Measurements from ENCODE around the gene DCTN1.
"Not testable (repeated sequence)": the region's sequence is repeated elsewhere in the genome, so short reads cannot be mapped to it uniquely, and the experiment has no call there.

Gene DCTN1

GRCh38 chr2:74379851-74380789, at the start of gene DCTN1:
DCTN1 (minus strand) TSS chr2:74380311; CDS start chr2:74380037, 274 bp downstream.
- DNase-seq (ENCODE audit: low read depth in 2 of 2, low spot score in 1 of 2): no peak

- DNase-seq (ENCODE audit: low read depth in 2 of 2, low spot score in 1 of 2): no peak
These were observed 48.6 kb upstream of the DCTN1 start for GRCh38 chr2:74428675-74429074.

- DNase-seq (ENCODE audit: low read depth in 2 of 2, low spot score in 1 of 2): no peak
These were observed 47.4 kb upstream of the DCTN1 start for GRCh38 chr2:74427551-74427950.

- DNase-seq (ENCODE audit: low read depth in 2 of 2, low spot score in 1 of 2): no peak
These were observed 46.2 kb upstream of the DCTN1 start for GRCh38 chr2:74426181-74426758.

- DNase-seq (ENCODE audit: low read depth in 2 of 2, low spot score in 1 of 2): no peak
These were observed 45.4 kb upstream of the DCTN1 start for GRCh38 chr2:74425523-74425922.

GRCh38 chr2:74424995-74425406, 44.9 kb upstream of the DCTN1 start:
- DNase-seq (ENCODE audit: low read depth in 2 of 2, low spot score in 1 of 2): no peak

- no peak for DNase-seq (ENCODE audit: low read depth in 2 of 2, low spot score in 1 of 2)
These were observed 44.3 kb upstream of the DCTN1 start for GRCh38 chr2:74424139-74424992.

- DNase-seq (ENCODE audit: low read depth in 2 of 2, low spot score in 1 of 2): no peak
These were observed 43.4 kb upstream of the DCTN1 start for GRCh38 chr2:74423231-74424095.

- DNase-seq (ENCODE audit: low read depth in 2 of 2, low spot score in 1 of 2): peak; percentile 86 to 87
These were observed 41.2 kb upstream of the DCTN1 start, which contains the start of the genes C2orf81 and WDR54 for GRCh38 chr2:74421221-74421870. C2orf81 (minus strand) TSS chr2:74421619; CDS start chr2:74421560, 59 bp downstream. WDR54 (plus strand) TSS chr2:74421730; CDS start chr2:74422154, 424 bp downstream.

- not testable (repeated sequence) for DNase-seq (ENCODE audit: low read depth in 2 of 2, low spot score in 1 of 2)
These were observed 40.5 kb upstream of the DCTN1 start for GRCh38 chr2:74420443-74421103.

GRCh38 chr2:74420006-74420405, 39.9 kb upstream of the DCTN1 start:
- no peak for DNase-seq (ENCODE audit: low read depth in 2 of 2, low spot score in 1 of 2)

GRCh38 chr2:74419345-74419744, 39.2 kb upstream of the DCTN1 start:
- no peak for DNase-seq (ENCODE audit: low read depth in 2 of 2, low spot score in 1 of 2)

GRCh38 chr2:74418312-74418711, 38.2 kb upstream of the DCTN1 start:
- no peak for DNase-seq (ENCODE audit: low read depth in 2 of 2, low spot score in 1 of 2)

- no peak for DNase-seq (ENCODE audit: low read depth in 2 of 2, low spot score in 1 of 2)
These were observed 37.7 kb upstream of the DCTN1 start for GRCh38 chr2:74417763-74418162.

- DNase-seq (ENCODE audit: low read depth in 2 of 2, low spot score in 1 of 2): no peak
These were observed 37.1 kb upstream of the DCTN1 start for GRCh38 chr2:74417197-74417596.

GRCh38 chr2:74416778-74417177, 36.7 kb upstream of the DCTN1 start:
- no peak for DNase-seq (ENCODE audit: low read depth in 2 of 2, low spot score in 1 of 2)

GRCh38 chr2:74415762-74416395, 35.8 kb upstream of the DCTN1 start:
- DNase-seq (ENCODE audit: low read depth in 2 of 2, low spot score in 1 of 2): no peak

GRCh38 chr2:74414881-74415761, 35.0 kb upstream of the DCTN1 start:
- DNase-seq (ENCODE audit: low read depth in 2 of 2, low spot score in 1 of 2): no peak

Data from stimulated activated CD8-positive, alpha-beta memory T cell treated with anti-CD3 and anti-CD28 coated beads, Interleukin-4, amount 100 ng/mL, for 1 hour (primary cell).